B cell (primary cell): ENCODE data around the gene TRIM17.
"Not testable (repeated sequence)": the region's sequence is repeated elsewhere in the genome, so short reads cannot be mapped to it uniquely, and the experiment has no call there.

Source experiments
- EZH2 ChIP-seq: IDR thresholded peaks from 2 replicates; pipeline ENCODE4 v1.6.1; 2012; ENCODE audit warnings: borderline replicate concordance, low read depth, mild to moderate bottlenecking, moderate library complexity, low read length; ENCODE audit not compliant: insufficient read depth, poor library complexity, severe bottlenecking
- TF ChIP-seq, protein P1 (sequence below): fragments of 200-600 bp; IDR thresholded peaks from one replicate; pipeline ENCODE4 v1.8.0; 2022; ENCODE audit warnings: antibody characterized with exemption, mild to moderate bottlenecking

DNA sequence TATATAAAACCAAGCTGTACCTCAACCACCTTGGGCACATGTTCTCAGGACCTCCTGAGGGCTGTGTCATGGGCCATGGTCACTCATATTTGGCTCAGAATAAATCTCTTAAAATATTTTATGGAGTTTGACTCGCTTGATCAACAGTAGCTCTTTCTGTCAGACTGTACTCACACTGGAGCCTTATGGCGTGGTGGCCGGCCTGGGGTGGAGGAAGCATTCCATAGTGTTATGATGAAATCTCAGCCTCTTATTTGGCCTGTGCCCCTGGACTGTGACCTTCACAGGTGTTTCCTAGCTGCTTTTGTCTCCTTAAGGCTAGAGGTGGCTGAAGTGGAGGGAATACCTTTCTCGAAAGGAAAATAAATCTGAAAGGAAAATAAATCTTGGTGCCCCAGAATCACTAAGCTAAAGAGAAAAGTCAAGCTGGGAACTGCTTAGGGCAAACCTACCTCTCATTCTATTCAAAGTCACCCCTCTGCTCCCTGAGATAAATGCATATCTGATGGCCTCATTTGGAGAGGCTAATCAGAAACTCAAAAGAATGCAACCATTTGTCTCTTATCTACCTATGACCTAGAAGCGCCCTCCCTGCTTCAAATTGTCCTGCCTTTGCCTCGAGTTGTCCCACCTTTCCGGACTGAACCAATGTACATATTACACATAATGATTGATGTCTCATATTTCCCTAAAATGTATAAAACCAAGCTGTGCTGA is 16.8 kb upstream of the TRIM17 start:
- TF ChIP-seq, protein P1, sequence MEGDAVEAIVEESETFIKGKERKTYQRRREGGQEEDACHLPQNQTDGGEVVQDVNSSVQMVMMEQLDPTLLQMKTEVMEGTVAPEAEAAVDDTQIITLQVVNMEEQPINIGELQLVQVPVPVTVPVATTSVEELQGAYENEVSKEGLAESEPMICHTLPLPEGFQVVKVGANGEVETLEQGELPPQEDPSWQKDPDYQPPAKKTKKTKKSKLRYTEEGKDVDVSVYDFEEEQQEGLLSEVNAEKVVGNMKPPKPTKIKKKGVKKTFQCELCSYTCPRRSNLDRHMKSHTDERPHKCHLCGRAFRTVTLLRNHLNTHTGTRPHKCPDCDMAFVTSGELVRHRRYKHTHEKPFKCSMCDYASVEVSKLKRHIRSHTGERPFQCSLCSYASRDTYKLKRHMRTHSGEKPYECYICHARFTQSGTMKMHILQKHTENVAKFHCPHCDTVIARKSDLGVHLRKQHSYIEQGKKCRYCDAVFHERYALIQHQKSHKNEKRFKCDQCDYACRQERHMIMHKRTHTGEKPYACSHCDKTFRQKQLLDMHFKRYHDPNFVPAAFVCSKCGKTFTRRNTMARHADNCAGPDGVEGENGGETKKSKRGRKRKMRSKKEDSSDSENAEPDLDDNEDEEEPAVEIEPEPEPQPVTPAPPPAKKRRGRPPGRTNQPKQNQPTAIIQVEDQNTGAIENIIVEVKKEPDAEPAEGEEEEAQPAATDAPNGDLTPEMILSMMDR: not testable (repeated sequence)
- not testable (repeated sequence) for TF ChIP-seq EZH2
